ENCODE results near the gene GABBR2. TPM values are rescaled to one million over a fixed set of nuclear protein-coding genes. Genes with fewer than 3 reads are reported as not detected.

The GABBR2 gene
- total RNA-seq, 1 experiment from 2014 or later: 0.33 TPM

GRCh38 chr9:98453589-98454311, 255.0 kb downstream of the GABBR2 start:
- intact Hi-C loops (cut with micrococcal nuclease; ENCODE audit: unreplicated experiment): no loop called here
- H3K27ac Mint-ChIP-seq (ENCODE audit: unreplicated experiment): no peak overlapping the region
- no peak overlapping the region for H3K4me3 Mint-ChIP-seq (ENCODE audit: low read depth, unreplicated experiment)
- CTCF ChIA-PET: no interaction called here
- no peaks in the 10 kb centered on the region for H3K36me3 Mint-ChIP-seq (ENCODE audit: insufficient read depth, unreplicated experiment)
- H3K27me3 Mint-ChIP-seq (ENCODE audit: unreplicated experiment): peaks cover 64% of the 10 kb centered on the region
- no peak for TF ChIP-seq CTCF (IDR thresholded peaks at IDR 0.05; ENCODE audit: unreplicated experiment)
- no peak for DNase-seq
- H3K9me3 Mint-ChIP-seq (ENCODE audit: low read depth, unreplicated experiment): no peaks in the 10 kb centered on the region
- no TSS peak for BruUV-seq (replicated peaks)
- no peaks in the 10 kb centered on the region for H3K4me1 Mint-ChIP-seq (ENCODE audit: low read depth, unreplicated experiment)

- peaks cover 62% of the 10 kb centered on the region for H3K27me3 Mint-ChIP-seq (ENCODE audit: unreplicated experiment)
- no peaks in the 10 kb centered on the region for H3K36me3 Mint-ChIP-seq (ENCODE audit: insufficient read depth, unreplicated experiment)
- BruUV-seq (replicated peaks): no TSS peak
- no peaks in the 10 kb centered on the region for H3K4me1 Mint-ChIP-seq (ENCODE audit: low read depth, unreplicated experiment)
- no peak overlapping the region for H3K27ac Mint-ChIP-seq (ENCODE audit: unreplicated experiment)
- CTCF ChIA-PET: no interaction called here
- intact Hi-C loops (cut with micrococcal nuclease; ENCODE audit: unreplicated experiment): no loop called here
- DNase-seq: no peak
- no peak for TF ChIP-seq CTCF (IDR thresholded peaks at IDR 0.05; ENCODE audit: unreplicated experiment)
- no peaks in the 10 kb centered on the region for H3K9me3 Mint-ChIP-seq (ENCODE audit: low read depth, unreplicated experiment)
- H3K4me3 Mint-ChIP-seq (ENCODE audit: low read depth, unreplicated experiment): no peak overlapping the region
These were observed 257.2 kb downstream of the GABBR2 start for GRCh38 chr9:98451576-98451975.

- Mint-ChIP-seq H3K4me1 (ENCODE audit: low read depth, unreplicated experiment) (no peaks in the 10 kb centered on the region), H3K27ac (ENCODE audit: unreplicated experiment) (no peak overlapping the region), H3K27me3 (ENCODE audit: unreplicated experiment) (peaks cover 61% of the 10 kb centered on the region), H3K4me3 (ENCODE audit: low read depth, unreplicated experiment) (no peak overlapping the region), H3K36me3 (ENCODE audit: insufficient read depth, unreplicated experiment) (no peaks in the 10 kb centered on the region), H3K9me3 (ENCODE audit: low read depth, unreplicated experiment) (no peaks in the 10 kb centered on the region)
- BruUV-seq (replicated peaks): no TSS peak
- CTCF ChIA-PET: no interaction called here
- TF ChIP-seq CTCF (IDR thresholded peaks at IDR 0.05; ENCODE audit: unreplicated experiment): no peak
- intact Hi-C loops (cut with micrococcal nuclease; ENCODE audit: unreplicated experiment): no loop called here
- no peak for DNase-seq
These were observed 258.2 kb downstream of the GABBR2 start for GRCh38 chr9:98450496-98450895.

- TF ChIP-seq CTCF (IDR thresholded peaks at IDR 0.05; ENCODE audit: unreplicated experiment): no peak
- peaks cover 62% of the 10 kb centered on the region for H3K27me3 Mint-ChIP-seq (ENCODE audit: unreplicated experiment)
- H3K36me3 Mint-ChIP-seq (ENCODE audit: insufficient read depth, unreplicated experiment): no peaks in the 10 kb centered on the region
- no peak for DNase-seq
- H3K27ac Mint-ChIP-seq (ENCODE audit: unreplicated experiment): no peak overlapping the region
- intact Hi-C loops (cut with micrococcal nuclease; ENCODE audit: unreplicated experiment): no loop called here
- no TSS peak for BruUV-seq (replicated peaks)
- no peaks in the 10 kb centered on the region for H3K9me3 Mint-ChIP-seq (ENCODE audit: low read depth, unreplicated experiment)
- H3K4me1 Mint-ChIP-seq (ENCODE audit: low read depth, unreplicated experiment): no peaks in the 10 kb centered on the region
- H3K4me3 Mint-ChIP-seq (ENCODE audit: low read depth, unreplicated experiment): no peak overlapping the region
- CTCF ChIA-PET: no interaction called here
These were observed 258.9 kb downstream of the GABBR2 start for GRCh38 chr9:98449871-98450270.
